Stimulated activated naive B cell treated with anti-CD40 and anti-IgM and Interleukin-4, amounts not matched to agents 10 μg/mL and 1 μg/mL and 100 μg/mL, for 72 hours (primary cell): Measurements from ENCODE around the gene ELAC2.

ENCODE experiments used
- ATAC-seq, 2 donors: fragments of 150-1000 bp; cut with Tn5 transposase; replicated peaks; 2 replicates each; pipeline ENCODE4 v1.10.0; 2021; ENCODE audit warnings: moderate library complexity in 1 of 2
- DNase-seq: peaks from one replicate; pipeline ENCODE4 v3.0.0; 2021
- H3K27ac Mint-ChIP-seq: one replicate; pipeline ENCODE4 v1.8.0; 2022; ENCODE audit warnings: mild to moderate bottlenecking, mixed read lengths
- H3K27me3 Mint-ChIP-seq, 2 donors: one replicate each; pipeline ENCODE4 v1.8.0; 2022; ENCODE audit warnings: mixed read lengths in 2 of 2
- H3K36me3 Mint-ChIP-seq, 2 donors: one replicate each; pipeline ENCODE4 v1.8.0; 2022; ENCODE audit warnings: mixed read lengths in 2 of 2, mild to moderate bottlenecking in 1 of 2
- H3K4me1 Mint-ChIP-seq, 2 donors: one replicate each; pipeline ENCODE4 v1.8.0; 2022; ENCODE audit warnings: mixed read lengths in 2 of 2, mild to moderate bottlenecking in 1 of 2
- H3K4me3 Mint-ChIP-seq, 2 donors: one replicate each; pipeline ENCODE4 v1.8.0; 2022; ENCODE audit warnings: mild to moderate bottlenecking in 2 of 2, mixed read lengths in 2 of 2, moderate library complexity in 1 of 2
- H3K9me3 Mint-ChIP-seq, 2 donors: one replicate each; pipeline ENCODE4 v1.8.0; 2022; ENCODE audit warnings: mixed read lengths in 2 of 2, mild to moderate bottlenecking in 1 of 2

The ELAC2 gene

GRCh38 chr17:13003927-13004326, 13.9 kb downstream of the ELAC2 start:
- Mint-ChIP-seq H3K9me3 (no peaks in the 10 kb centered on the region), H3K4me3 (no peak overlapping the region), H3K36me3 (peaks cover 25 to 33% of the 10 kb centered on the region in 2 donors), H3K27me3 (no peaks in the 10 kb centered on the region), H3K4me1 (peaks cover 0 to 5% of the 10 kb centered on the region in 2 donors), H3K27ac (no peak overlapping the region)
- ATAC-seq (no peak), DNase-seq (no peak)

- no peak overlapping the region for H3K4me3 Mint-ChIP-seq
- peak; percentile 34 to 47 for ATAC-seq
- no peak overlapping the region for H3K27ac Mint-ChIP-seq
- H3K36me3 Mint-ChIP-seq, result peaks cover 22 to 31% of the 10 kb centered on the region in 2 donors
- peaks cover 0 to 5% of the 10 kb centered on the region in 2 donors for H3K4me1 Mint-ChIP-seq
- no peak for DNase-seq
- H3K27me3 Mint-ChIP-seq, result no peaks in the 10 kb centered on the region
- no peaks in the 10 kb centered on the region for H3K9me3 Mint-ChIP-seq
These were observed 14.4 kb downstream of the ELAC2 start for GRCh38 chr17:13003454-13003851.

- no peak overlapping the region for H3K27ac Mint-ChIP-seq
- no peaks in the 10 kb centered on the region for H3K9me3 Mint-ChIP-seq
- H3K27me3 Mint-ChIP-seq, result no peaks in the 10 kb centered on the region
- DNase-seq (no peak), ATAC-seq (peak; percentile 62 to 65)
- peaks cover 0 to 5% of the 10 kb centered on the region in 2 donors for H3K4me1 Mint-ChIP-seq
- H3K4me3 Mint-ChIP-seq, result no peak overlapping the region
- H3K36me3 Mint-ChIP-seq, result peaks cover 20 to 30% of the 10 kb centered on the region in 2 donors
These were observed 14.9 kb downstream of the ELAC2 start for GRCh38 chr17:13002761-13003453.

GRCh38 chr17:13001991-13002615, 15.7 kb downstream of the ELAC2 start:
- H3K9me3 Mint-ChIP-seq, result no peaks in the 10 kb centered on the region
- DNase-seq (no peak), ATAC-seq (no peak)
- H3K27me3 Mint-ChIP-seq, result no peaks in the 10 kb centered on the region
- H3K4me1 Mint-ChIP-seq, result peaks cover 0 to 5% of the 10 kb centered on the region in 2 donors
- no peak overlapping the region for H3K27ac Mint-ChIP-seq
- peaks cover 26 to 36% of the 10 kb centered on the region in 2 donors for H3K36me3 Mint-ChIP-seq
- H3K4me3 Mint-ChIP-seq, result no peak overlapping the region

- Mint-ChIP-seq H3K27ac (no peak overlapping the region), H3K27me3 (no peaks in the 10 kb centered on the region), H3K4me1 (peaks cover 0 to 5% of the 10 kb centered on the region in 2 donors), H3K9me3 (no peaks in the 10 kb centered on the region), H3K4me3 (no peak overlapping the region), H3K36me3 (peaks cover 36 to 49% of the 10 kb centered on the region in 2 donors)
- DNase-seq (no peak), ATAC-seq (no peak)
These were observed 17.3 kb downstream of the ELAC2 start for GRCh38 chr17:13000561-13000960.

GRCh38 chr17:12998874-12999273, 19.0 kb downstream of the ELAC2 start:
- Mint-ChIP-seq H3K9me3 (no peaks in the 10 kb centered on the region), H3K27ac (no peak overlapping the region), H3K4me1 (peaks cover 0 to 3% of the 10 kb centered on the region in 2 donors), H3K4me3 (no peak overlapping the region), H3K36me3 (peaks cover 38 to 50% of the 10 kb centered on the region in 2 donors), H3K27me3 (no peaks in the 10 kb centered on the region)
- ATAC-seq, result no peak
- no peak for DNase-seq

GRCh38 chr17:12998461-12998860, 19.4 kb downstream of the ELAC2 start:
- Mint-ChIP-seq H3K9me3 (no peaks in the 10 kb centered on the region), H3K36me3 (peaks cover 36 to 49% of the 10 kb centered on the region in 2 donors), H3K4me3 (no peak overlapping the region), H3K27me3 (no peaks in the 10 kb centered on the region), H3K4me1 (no peaks in the 10 kb centered on the region), H3K27ac (no peak overlapping the region)
- ATAC-seq (no peak), DNase-seq (no peak)

GRCh38 chr17:12996941-12997340, 20.9 kb downstream of the ELAC2 start:
- no peak for ATAC-seq
- Mint-ChIP-seq H3K36me3 (peaks cover 37 to 59% of the 10 kb centered on the region in 2 donors), H3K27me3 (no peaks in the 10 kb centered on the region), H3K27ac (no peak overlapping the region), H3K4me1 (no peaks in the 10 kb centered on the region), H3K9me3 (no peaks in the 10 kb centered on the region), H3K4me3 (no peak overlapping the region)
- DNase-seq, result no peak

- no peaks in the 10 kb centered on the region for H3K4me1 Mint-ChIP-seq
- no peaks in the 10 kb centered on the region for H3K27me3 Mint-ChIP-seq
- no peaks in the 10 kb centered on the region for H3K9me3 Mint-ChIP-seq
- H3K4me3 Mint-ChIP-seq, result no peak overlapping the region
- ATAC-seq, result no peak
- DNase-seq, result no peak
- H3K36me3 Mint-ChIP-seq, result peaks cover 42 to 65% of the 10 kb centered on the region in 2 donors
- no peak overlapping the region for H3K27ac Mint-ChIP-seq
These were observed 21.5 kb downstream of the ELAC2 start for GRCh38 chr17:12996357-12996756.

- Mint-ChIP-seq H3K4me3 (no peak overlapping the region), H3K4me1 (peaks cover 0 to 1% of the 10 kb centered on the region in 2 donors), H3K27ac (peak overlapping the region; percentile 31), H3K36me3 (peaks cover 41 to 68% of the 10 kb centered on the region in 2 donors), H3K27me3 (no peaks in the 10 kb centered on the region), H3K9me3 (no peaks in the 10 kb centered on the region)
- ATAC-seq, result no peak
- DNase-seq, result no peak
These were observed 21.9 kb downstream of the ELAC2 start for GRCh38 chr17:12995896-12996295.

GRCh38 chr17:12995106-12995895, 22.5 kb downstream of the ELAC2 start:
- H3K27ac Mint-ChIP-seq, result peak overlapping the region; percentile 42
- peaks cover 41 to 70% of the 10 kb centered on the region in 2 donors for H3K36me3 Mint-ChIP-seq

GRCh38 chr17:12994341-12995074, 23.3 kb downstream of the ELAC2 start:
- Mint-ChIP-seq H3K27ac (peak overlapping the region; percentile 42), H3K4me1 (peaks cover 7 to 10% of the 10 kb centered on the region in 2 donors), H3K4me3 (no peak overlapping the region), H3K9me3 (no peaks in the 10 kb centered on the region), H3K36me3 (peaks cover 47 to 74% of the 10 kb centered on the region in 2 donors), H3K27me3 (no peaks in the 10 kb centered on the region)
- DNase-seq (no peak), ATAC-seq (no peak)

More at GRCh38 chr17:12995106-12995895, 22.5 kb downstream of the ELAC2 start:
- peaks cover 0 to 3% of the 10 kb centered on the region in 2 donors for H3K4me1 Mint-ChIP-seq
- no peaks in the 10 kb centered on the region for H3K9me3 Mint-ChIP-seq
- ATAC-seq, result no peak
- DNase-seq, result no peak
- H3K27me3 Mint-ChIP-seq, result no peaks in the 10 kb centered on the region
- H3K4me3 Mint-ChIP-seq, result no peak overlapping the region

GRCh38 chr17:12993631-12994030, 24.2 kb downstream of the ELAC2 start:
- Mint-ChIP-seq H3K27ac (no peak overlapping the region), H3K36me3 (peaks cover 47 to 78% of the 10 kb centered on the region in 2 donors), H3K9me3 (no peaks in the 10 kb centered on the region), H3K27me3 (no peaks in the 10 kb centered on the region), H3K4me1 (peaks cover 13 to 14% of the 10 kb centered on the region in 2 donors), H3K4me3 (no peak overlapping the region)
- DNase-seq, result no peak
- no peak for ATAC-seq

- no peak for DNase-seq
- Mint-ChIP-seq H3K27me3 (no peaks in the 10 kb centered on the region), H3K27ac (peak overlapping the region; percentile 71), H3K4me1 (peaks cover 19 to 21% of the 10 kb centered on the region in 2 donors), H3K4me3 (no peak overlapping the region), H3K36me3 (peaks cover 41 to 75% of the 10 kb centered on the region in 2 donors), H3K9me3 (no peaks in the 10 kb centered on the region)
- no peak for ATAC-seq
These were observed 25.2 kb downstream of the ELAC2 start for GRCh38 chr17:12992676-12993075.
